ENCODE measurements around the gene GPSM3. TPM values are rescaled to one million over a fixed set of nuclear protein-coding genes. Genes with fewer than 3 reads are reported as not detected.

GPSM3 gene
- total and polyA plus RNA-seq, 2 of the 13 experiments (the other 11 are each of a cell fraction or from before 2014, with no cell fraction given), result 0.18 to 6.2 TPM

GRCh38 chr6:32153564-32154513, 38.6 kb downstream of the GPSM3 start, which contains the start of gene PPT2 (continued):
- TF ChIP-seq THAP9 (CRISPR knock-in tag; IDR thresholded peaks at IDR 0.05; ENCODE audit: borderline replicate concordance) (peak; percentile 85; the same call in 1 of the 2 replicates), ERF (CRISPR knock-in tag; IDR thresholded peaks at IDR 0.05) (peak; percentile 63; the same call in 1 of the 2 replicates), ZSCAN9 (CRISPR knock-in tag; IDR thresholded peaks at IDR 0.05; ENCODE audit: borderline replicate concordance) (peak; percentile 37; the same call in 1 of the 2 replicates), SP140L (CRISPR knock-in tag; IDR thresholded peaks at IDR 0.05; ENCODE audit: borderline replicate concordance) (no peak), RBM22 (optimal IDR thresholded peaks at IDR 0.05; ENCODE audit: low read length) (peak; percentile 76), TIGD3 (CRISPR knock-in tag; IDR thresholded peaks at IDR 0.05; ENCODE audit: borderline replicate concordance) (peak; percentile 14; the same call in 1 of the 2 replicates), CREM (IDR thresholded peaks at IDR 0.05) (peak; percentile 98), CREM (CRISPR knock-in tag; IDR thresholded peaks at IDR 0.05) (peak; percentile 88), CREBL2 (CRISPR knock-in tag; IDR thresholded peaks at IDR 0.05; ENCODE audit: borderline replicate concordance) (no peak; the same call in 1 of the 2 replicates), CBX1 (IDR thresholded peaks at IDR 0.05; ENCODE audit: low read depth) (no peak), ZNF343 (CRISPR knock-in tag; IDR thresholded peaks at IDR 0.05) (0 out of 2 replicates have a peak, but pooled peaks have one; percentile 25), FOXK2 (IDR thresholded peaks at IDR 0.05) (peak; percentile 94), ZNF546 (CRISPR knock-in tag; conservative IDR thresholded peaks at IDR 0.05) (no peak; the same call in 1 of the 2 replicates), REXO4 (CRISPR knock-in tag; IDR thresholded peaks at IDR 0.05; ENCODE audit: borderline replicate concordance) (peak; percentile 70; the same call in 1 of the 2 replicates), KMT2A (CRISPR knock-in tag; IDR thresholded peaks at IDR 0.05) (no peak; the same call in 1 of the 2 replicates), EED (CRISPR knock-in tag; IDR thresholded peaks at IDR 0.05) (no peak; the same call in 1 of the 2 replicates), FOXO1 (CRISPR knock-in tag; IDR thresholded peaks at IDR 0.05) (no peak; the same call in none of the 2 replicates), MLLT10 (CRISPR knock-in tag; IDR thresholded peaks at IDR 0.05) (no peak), KLF6 (CRISPR knock-in tag; IDR thresholded peaks at IDR 0.05) (peak; percentile 88; the same call in 1 of the 2 replicates)
